Liver (tissue), 9 donors: ENCODE measurements around the gene KAZN. TPM values are rescaled to one million over a fixed set of nuclear protein-coding genes. Genes with fewer than 3 reads are reported as not detected.

Experiments used
- DNase-seq: peaks from one replicate; pipeline ENCODE4 v3.0.0-alpha.2; 2017; ENCODE audit warnings: low spot score
- H3K27ac ChIP-seq, 2 donors: one replicate each; pipeline ENCODE4 v1.7.0; 2013; ENCODE audit warnings: inconsistent platforms in 2 of 2, low read length in 2 of 2, control low read depth in 1 of 2, low read depth in 1 of 2, mild to moderate bottlenecking in 1 of 2
- H3K27me3 ChIP-seq, 4 donors: one replicate each; pipeline versions ENCODE4 v1.6.1 to v1.7.0; 2013; ENCODE audit warnings: low read length in 3 of 4, inconsistent platforms in 1 of 4, mild to moderate bottlenecking in 1 of 4, moderate library complexity in 1 of 4; ENCODE audit not compliant: control insufficient read depth in 4 of 4, insufficient read depth in 4 of 4
- H3K36me3 ChIP-seq, 4 donors: one replicate each; pipeline versions ENCODE4 v1.6.1 to v1.7.0; 2013; ENCODE audit warnings: low read length in 3 of 4, mild to moderate bottlenecking in 3 of 4, low read depth in 1 of 4, moderate library complexity in 1 of 4; ENCODE audit not compliant: control insufficient read depth in 4 of 4, insufficient read depth in 3 of 4
- H3K4me1 ChIP-seq, 4 donors: one replicate each; pipeline versions ENCODE4 v1.6.1 to v1.7.0; 2013; ENCODE audit warnings: low read length in 3 of 4, mild to moderate bottlenecking in 3 of 4, moderate library complexity in 1 of 4; ENCODE audit not compliant: control insufficient read depth in 4 of 4, insufficient read depth in 4 of 4
- H3K4me3 ChIP-seq, 3 donors: one replicate each; pipeline versions ENCODE4 v1.6.1 to v1.7.0; 2013; ENCODE audit warnings: low read length in 3 of 3, control low read depth in 1 of 3, low read depth in 1 of 3, mild to moderate bottlenecking in 1 of 3
- H3K9ac ChIP-seq, 2 donors: one replicate each; pipeline ENCODE4 v1.7.0; 2013; ENCODE audit warnings: low read length in 2 of 2, mild to moderate bottlenecking in 2 of 2, moderate library complexity in 2 of 2, control low read depth in 1 of 2, low read depth in 1 of 2
- H3K9me3 ChIP-seq, 4 donors: one replicate each; pipeline versions ENCODE4 v1.6.1 to v1.7.0; 2013; ENCODE audit warnings: low read length in 3 of 4; ENCODE audit not compliant: control insufficient read depth in 4 of 4
- EGR1 ChIP-seq, 2 donors: IDR thresholded peaks; 2 replicates each; pipeline ENCODE4 v1.6.1; 2016 to 2018; ENCODE audit warnings: antibody characterized with exemption in 2 of 2, low read depth in 2 of 2
- FOXA1 ChIP-seq: IDR thresholded peaks from 2 replicates; pipeline ENCODE4 v1.6.1; 2016; ENCODE audit warnings: antibody characterized with exemption
- FOXA2 ChIP-seq: IDR thresholded peaks from 2 replicates; pipeline ENCODE4 v1.6.1; 2016; ENCODE audit warnings: antibody characterized with exemption
- GABPA ChIP-seq, 2 donors: IDR thresholded peaks in 1 of 2; conservative IDR thresholded peaks in 1 of 2; 2 replicates each; pipeline ENCODE4 v1.6.1; 2016; ENCODE audit warnings: antibody characterized with exemption in 2 of 2, mild to moderate bottlenecking in 1 of 2, moderate library complexity in 1 of 2
- HNF4A ChIP-seq, 2 donors: conservative IDR thresholded peaks; 2 replicates each; pipeline ENCODE4 v1.6.1; 2016; ENCODE audit warnings: antibody characterized with exemption in 2 of 2, mild to moderate bottlenecking in 2 of 2
- JUND ChIP-seq, 2 donors: IDR thresholded peaks; 2 replicates each; pipeline ENCODE4 v1.6.1; 2016; ENCODE audit warnings: antibody characterized with exemption in 2 of 2
- MAX ChIP-seq: IDR thresholded peaks from 2 replicates; pipeline ENCODE4 v1.6.1; 2016; ENCODE audit warnings: antibody characterized with exemption
- NR2F2 ChIP-seq: IDR thresholded peaks from 2 replicates; pipeline ENCODE4 v1.6.1; 2016; ENCODE audit warnings: antibody characterized with exemption
- RAD21 ChIP-seq, 2 donors: IDR thresholded peaks; 2 replicates each; pipeline ENCODE4 v1.6.1; 2016; ENCODE audit warnings: antibody characterized with exemption in 2 of 2, mild to moderate bottlenecking in 2 of 2
- RXRA ChIP-seq, 2 donors: IDR thresholded peaks; 2 replicates each; pipeline ENCODE4 v1.6.1; 2017 to 2018; ENCODE audit warnings: antibody characterized with exemption in 2 of 2, mild to moderate bottlenecking in 1 of 2
- SP1 ChIP-seq: IDR thresholded peaks from 2 replicates; pipeline ENCODE4 v1.6.1; 2018; ENCODE audit warnings: antibody characterized with exemption, mild to moderate bottlenecking
- YY1 ChIP-seq: IDR thresholded peaks from 2 replicates; pipeline ENCODE4 v1.6.1; 2016; ENCODE audit warnings: antibody characterized with exemption, mild to moderate bottlenecking
- WGBS: extraction: QIAGEN DNeasy Blood & Tissue Kit; methylation state at CpG from one replicate; pipeline ENCODE4 v1.1.7; 2013; 5-methylcytosine and 5-hydroxymethylcytosine counted together
- polyA plus RNA-seq, 2 donors: library from polyadenylated mRNA; stranded (reverse) in 1 of 2; unstranded in 1 of 2; fragments of 200-250 nt in 1 of 2; fragments of >200 nt in 1 of 2; fragmentation: Nextera tagmentation in 1 of 2; extraction: Ambion mirVana in 1 of 2; gene quantifications; one replicate each; pipeline versions ENCODE4 v1.2.1 to v1.2.3, GENCODE V29; 2013 to 2015
- total RNA-seq, 2 donors: library from RNA; depleted of rRNA; stranded (reverse); fragments of >200 nt; gene quantifications; one replicate each; pipeline ENCODE4 v1.2.3, GENCODE V29; 2014
- TF ChIP-seq, protein P1 (sequence below): IDR thresholded peaks from 2 replicates; pipeline ENCODE4 v1.6.1; 2016; ENCODE audit warnings: antibody characterized with exemption
- TF ChIP-seq, protein P2 (sequence below): IDR thresholded peaks from 2 replicates; pipeline ENCODE4 v1.6.1; 2016; ENCODE audit warnings: antibody characterized with exemption, mild to moderate bottlenecking
- TF ChIP-seq, protein P3 (sequence below): IDR thresholded peaks from 2 replicates; pipeline ENCODE4 v1.6.1; 2016; ENCODE audit warnings: antibody characterized with exemption
- donor health status: healthy.
- donor health status: healthy.
- donor health status: healthy.
- donor health status: healthy.
- donor health status: healthy.

The KAZN gene
- total and polyA plus RNA-seq, 4 donors, result 1.9 to 6.9 (median 2.4) TPM

DNA sequence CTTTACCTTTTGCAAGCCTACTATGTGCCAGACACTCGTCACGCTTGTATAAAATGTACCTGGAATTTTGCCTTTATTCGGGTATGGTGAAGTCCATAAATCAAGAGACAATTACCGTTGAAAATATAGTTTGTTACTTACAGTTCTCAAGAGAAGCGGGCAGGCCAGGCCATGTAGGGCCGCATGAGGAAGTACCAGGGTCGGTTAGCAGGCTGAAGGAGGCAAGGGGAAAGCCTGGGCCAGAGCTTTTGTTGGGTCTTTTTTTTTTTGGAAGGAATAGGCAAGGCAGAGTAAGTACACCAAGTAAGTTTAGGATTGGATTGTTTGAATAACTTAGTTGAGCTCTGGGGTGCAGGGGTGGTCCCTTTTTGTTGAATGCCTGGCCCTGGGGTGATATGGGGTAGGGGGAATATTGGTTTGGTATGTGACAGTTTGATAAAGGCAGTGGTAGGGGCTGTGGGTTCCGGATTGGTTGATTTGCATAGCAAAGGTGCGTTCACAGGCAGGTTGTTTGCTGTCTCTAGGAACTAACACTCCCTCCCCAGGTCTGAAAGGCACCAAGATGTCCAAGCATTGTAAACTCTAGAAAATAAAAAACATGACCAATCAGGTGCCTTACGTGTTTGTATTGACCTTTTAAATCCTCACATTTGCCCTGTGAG is 80.7 kb downstream of the KAZN start:
- Histone ChIP-seq H3K9me3 (peaks cover 0 to 2% (median 0%) of the 10 kb centered on the region in 4 donors), H3K27me3 (no peaks in the 10 kb centered on the region), H3K9ac (no peak overlapping the region), H3K4me3 (no peak overlapping the region), H3K4me1 (no peaks in the 10 kb centered on the region), H3K36me3 (no peaks in the 10 kb centered on the region), H3K27ac (no peak overlapping the region)
- 70% methylated on average over 10 of the region's 10 CpGs for WGBS
- DNase-seq, result no peak
- no peak for TF ChIP-seq EGR1 (IDR thresholded peaks at IDR 0.05; ENCODE audit: low read depth in 2 of 2)
- TF ChIP-seq, protein P1, sequence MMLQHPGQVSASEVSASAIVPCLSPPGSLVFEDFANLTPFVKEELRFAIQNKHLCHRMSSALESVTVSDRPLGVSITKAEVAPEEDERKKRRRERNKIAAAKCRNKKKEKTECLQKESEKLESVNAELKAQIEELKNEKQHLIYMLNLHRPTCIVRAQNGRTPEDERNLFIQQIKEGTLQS, result no peak
- TF ChIP-seq, protein P2, sequence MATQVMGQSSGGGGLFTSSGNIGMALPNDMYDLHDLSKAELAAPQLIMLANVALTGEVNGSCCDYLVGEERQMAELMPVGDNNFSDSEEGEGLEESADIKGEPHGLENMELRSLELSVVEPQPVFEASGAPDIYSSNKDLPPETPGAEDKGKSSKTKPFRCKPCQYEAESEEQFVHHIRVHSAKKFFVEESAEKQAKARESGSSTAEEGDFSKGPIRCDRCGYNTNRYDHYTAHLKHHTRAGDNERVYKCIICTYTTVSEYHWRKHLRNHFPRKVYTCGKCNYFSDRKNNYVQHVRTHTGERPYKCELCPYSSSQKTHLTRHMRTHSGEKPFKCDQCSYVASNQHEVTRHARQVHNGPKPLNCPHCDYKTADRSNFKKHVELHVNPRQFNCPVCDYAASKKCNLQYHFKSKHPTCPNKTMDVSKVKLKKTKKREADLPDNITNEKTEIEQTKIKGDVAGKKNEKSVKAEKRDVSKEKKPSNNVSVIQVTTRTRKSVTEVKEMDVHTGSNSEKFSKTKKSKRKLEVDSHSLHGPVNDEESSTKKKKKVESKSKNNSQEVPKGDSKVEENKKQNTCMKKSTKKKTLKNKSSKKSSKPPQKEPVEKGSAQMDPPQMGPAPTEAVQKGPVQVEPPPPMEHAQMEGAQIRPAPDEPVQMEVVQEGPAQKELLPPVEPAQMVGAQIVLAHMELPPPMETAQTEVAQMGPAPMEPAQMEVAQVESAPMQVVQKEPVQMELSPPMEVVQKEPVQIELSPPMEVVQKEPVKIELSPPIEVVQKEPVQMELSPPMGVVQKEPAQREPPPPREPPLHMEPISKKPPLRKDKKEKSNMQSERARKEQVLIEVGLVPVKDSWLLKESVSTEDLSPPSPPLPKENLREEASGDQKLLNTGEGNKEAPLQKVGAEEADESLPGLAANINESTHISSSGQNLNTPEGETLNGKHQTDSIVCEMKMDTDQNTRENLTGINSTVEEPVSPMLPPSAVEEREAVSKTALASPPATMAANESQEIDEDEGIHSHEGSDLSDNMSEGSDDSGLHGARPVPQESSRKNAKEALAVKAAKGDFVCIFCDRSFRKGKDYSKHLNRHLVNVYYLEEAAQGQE, result no peak
- TF ChIP-seq NR2F2, result no peak
- TF ChIP-seq FOXA1, result no peak
- no peak for TF ChIP-seq RXRA (IDR thresholded peaks at IDR 0.05)
- TF ChIP-seq, protein P3, sequence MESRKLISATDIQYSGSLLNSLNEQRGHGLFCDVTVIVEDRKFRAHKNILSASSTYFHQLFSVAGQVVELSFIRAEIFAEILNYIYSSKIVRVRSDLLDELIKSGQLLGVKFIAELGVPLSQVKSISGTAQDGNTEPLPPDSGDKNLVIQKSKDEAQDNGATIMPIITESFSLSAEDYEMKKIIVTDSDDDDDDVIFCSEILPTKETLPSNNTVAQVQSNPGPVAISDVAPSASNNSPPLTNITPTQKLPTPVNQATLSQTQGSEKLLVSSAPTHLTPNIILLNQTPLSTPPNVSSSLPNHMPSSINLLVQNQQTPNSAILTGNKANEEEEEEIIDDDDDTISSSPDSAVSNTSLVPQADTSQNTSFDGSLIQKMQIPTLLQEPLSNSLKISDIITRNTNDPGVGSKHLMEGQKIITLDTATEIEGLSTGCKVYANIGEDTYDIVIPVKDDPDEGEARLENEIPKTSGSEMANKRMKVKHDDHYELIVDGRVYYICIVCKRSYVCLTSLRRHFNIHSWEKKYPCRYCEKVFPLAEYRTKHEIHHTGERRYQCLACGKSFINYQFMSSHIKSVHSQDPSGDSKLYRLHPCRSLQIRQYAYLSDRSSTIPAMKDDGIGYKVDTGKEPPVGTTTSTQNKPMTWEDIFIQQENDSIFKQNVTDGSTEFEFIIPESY, result no peak
- TF ChIP-seq JUND (IDR thresholded peaks at IDR 0.05), result no peak
- no peak for TF ChIP-seq YY1
- no peak for TF ChIP-seq GABPA (IDR thresholded peaks at IDR 0.05 in 1 of 2, conservative IDR thresholded peaks at IDR 0.05 in 1 of 2)
- TF ChIP-seq RAD21 (IDR thresholded peaks at IDR 0.05), result no peak
- no peak for TF ChIP-seq SP1

DNA sequence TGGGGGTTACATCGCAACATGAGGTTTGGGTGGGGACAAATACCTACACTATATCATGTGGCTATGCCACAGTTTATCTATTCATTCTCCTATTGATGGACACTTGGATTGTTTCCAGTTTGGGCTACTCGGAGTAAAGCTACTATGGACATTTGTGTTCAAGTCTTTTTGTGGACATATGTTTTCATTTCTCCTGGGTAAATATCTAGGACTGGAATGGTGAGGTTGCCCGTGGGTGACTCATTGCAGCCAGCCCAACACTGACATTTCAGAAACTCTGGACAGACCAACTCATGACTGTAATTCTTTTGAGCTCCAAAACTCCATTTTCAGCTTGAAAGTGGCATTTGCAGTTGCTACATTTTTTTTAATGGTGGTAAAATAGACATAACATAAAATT is 82.7 kb downstream of the KAZN start:
- Histone ChIP-seq H3K9ac (no peak overlapping the region), H3K27me3 (no peaks in the 10 kb centered on the region), H3K27ac (no peak overlapping the region), H3K36me3 (no peaks in the 10 kb centered on the region), H3K9me3 (peaks cover 2 to 5% (median 5%) of the 10 kb centered on the region in 4 donors), H3K4me1 (no peaks in the 10 kb centered on the region), H3K4me3 (no peak overlapping the region)
- TF ChIP-seq FOXA1, result no peak
- TF ChIP-seq FOXA2, result no peak
- TF ChIP-seq RAD21 (IDR thresholded peaks at IDR 0.05), result no peak
- TF ChIP-seq YY1, result no peak
- no peak for TF ChIP-seq HNF4A (conservative IDR thresholded peaks at IDR 0.05)
- TF ChIP-seq SP1, result no peak
- TF ChIP-seq, protein P1, result no peak
- TF ChIP-seq, protein P2, result no peak
- no peak for TF ChIP-seq RXRA (IDR thresholded peaks at IDR 0.05)
- no peak for TF ChIP-seq MAX
- WGBS, result 83% methylated on average over 3 of the region's 3 CpGs
- no peak for DNase-seq
